Spleen (tissue), 7 donors: ENCODE data around the gene NSUN5.
A peak's percentile ranks its signal among the peaks of the same experiment; 100 is the strongest.

ENCODE experiments used
- CTCF ChIP-seq, 11 experiments: fragments of 200-600 bp in 7 of 11; fragments of 450-650 bp in 4 of 11; sonication (generic) in 4 of 11; IDR thresholded peaks in 8 of 11; conservative IDR thresholded peaks in 3 of 11; 1 replicate in 7 of 11; 2 replicates in 4 of 11; pipeline versions ENCODE4 v1.4.0 to v1.8.0; 2016 to 2021; ENCODE audit warnings: antibody characterized with exemption in 11 of 11, inconsistent platforms in 4 of 11, mild to moderate bottlenecking in 1 of 11
- POLR2A ChIP-seq, 3 donors: fragments of 450-650 bp; IDR thresholded peaks; one replicate each; pipeline ENCODE4 v1.5.1; 2017; ENCODE audit warnings: antibody characterized with exemption in 3 of 3, mild to moderate bottlenecking in 1 of 3
- POLR2AphosphoS5 ChIP-seq, 3 donors: sonication (generic); formaldehyde crosslinking; IDR thresholded peaks; one replicate each; pipeline ENCODE4 v1.5.1; 2017; ENCODE audit warnings: antibody characterized with exemption in 3 of 3
- donor health status: DM: no; HTN: no; CAD: no; lungs with moderate emphysema.
- donor health status: DM: no; HTN: no; CAD: no.
- donor health status: DM: no; HTN: no; CAD: no.

GRCh38 chr7:73329861-73330581 lies 21.4 kb upstream of the NSUN5 start:
- TF ChIP-seq POLR2A (IDR thresholded peaks at IDR 0.05), result no peak
- no peak for TF ChIP-seq CTCF (IDR thresholded peaks at IDR 0.05 in 8 of 11, conservative IDR thresholded peaks at IDR 0.05 in 3 of 11)
- peak in 2 of 3 donors; percentile 28 to 71 for TF ChIP-seq POLR2AphosphoS5 (IDR thresholded peaks at IDR 0.05)
